LNCaP clone FGC (cell line): ENCODE data around the gene IGDCC3.

Source experiments
- DNase-seq: peaks from one replicate; pipeline ENCODE4 v3.0.0-alpha.2; 2011; ENCODE audit warnings: low read depth
- H3K4me3 ChIP-seq: 2 replicates; pipeline ENCODE4 v1.5.1; 2011; ENCODE audit warnings: mild to moderate bottlenecking, low read depth, low read length, control low read depth
- TF ChIP-seq, protein P1 (sequence below): IDR thresholded peaks from 2 replicates; pipeline ENCODE4 v1.5.1; 2012; ENCODE audit warnings: mild to moderate bottlenecking; ENCODE audit not compliant: control insufficient read depth, insufficient read depth; ENCODE audit errors: extremely low read depth

IGDCC3 gene

DNA sequence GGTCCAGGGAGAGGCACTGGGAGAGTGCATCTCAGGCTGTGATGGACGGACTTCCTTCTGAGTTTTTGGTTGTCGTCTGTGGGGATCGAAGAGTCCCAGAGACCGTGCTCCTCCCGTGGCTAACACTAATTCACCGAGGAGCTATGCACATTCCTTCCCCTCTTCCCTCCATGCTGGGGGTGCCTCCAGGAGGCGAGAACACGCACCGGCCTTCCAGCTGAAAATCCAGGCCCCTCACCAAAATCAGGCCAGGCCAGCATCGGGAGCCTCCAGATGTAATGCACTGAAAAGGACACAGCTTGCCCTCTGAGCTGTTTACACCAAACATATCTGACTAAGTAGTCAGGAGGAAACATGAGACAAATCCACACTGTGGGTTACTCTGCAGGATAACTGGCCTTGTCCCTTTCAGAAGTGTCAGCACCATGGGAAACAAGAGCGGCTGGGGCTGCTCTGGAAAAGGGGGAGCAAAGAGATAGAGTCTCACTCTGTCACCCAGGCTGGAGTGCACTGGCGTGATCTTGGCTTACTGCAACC, 67.9 kb downstream of the IGDCC3 start:
- H3K4me3 ChIP-seq = no peak overlapping the region
- TF ChIP-seq, protein P1, sequence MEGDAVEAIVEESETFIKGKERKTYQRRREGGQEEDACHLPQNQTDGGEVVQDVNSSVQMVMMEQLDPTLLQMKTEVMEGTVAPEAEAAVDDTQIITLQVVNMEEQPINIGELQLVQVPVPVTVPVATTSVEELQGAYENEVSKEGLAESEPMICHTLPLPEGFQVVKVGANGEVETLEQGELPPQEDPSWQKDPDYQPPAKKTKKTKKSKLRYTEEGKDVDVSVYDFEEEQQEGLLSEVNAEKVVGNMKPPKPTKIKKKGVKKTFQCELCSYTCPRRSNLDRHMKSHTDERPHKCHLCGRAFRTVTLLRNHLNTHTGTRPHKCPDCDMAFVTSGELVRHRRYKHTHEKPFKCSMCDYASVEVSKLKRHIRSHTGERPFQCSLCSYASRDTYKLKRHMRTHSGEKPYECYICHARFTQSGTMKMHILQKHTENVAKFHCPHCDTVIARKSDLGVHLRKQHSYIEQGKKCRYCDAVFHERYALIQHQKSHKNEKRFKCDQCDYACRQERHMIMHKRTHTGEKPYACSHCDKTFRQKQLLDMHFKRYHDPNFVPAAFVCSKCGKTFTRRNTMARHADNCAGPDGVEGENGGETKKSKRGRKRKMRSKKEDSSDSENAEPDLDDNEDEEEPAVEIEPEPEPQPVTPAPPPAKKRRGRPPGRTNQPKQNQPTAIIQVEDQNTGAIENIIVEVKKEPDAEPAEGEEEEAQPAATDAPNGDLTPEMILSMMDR = no peak
- no peak for DNase-seq

DNA sequence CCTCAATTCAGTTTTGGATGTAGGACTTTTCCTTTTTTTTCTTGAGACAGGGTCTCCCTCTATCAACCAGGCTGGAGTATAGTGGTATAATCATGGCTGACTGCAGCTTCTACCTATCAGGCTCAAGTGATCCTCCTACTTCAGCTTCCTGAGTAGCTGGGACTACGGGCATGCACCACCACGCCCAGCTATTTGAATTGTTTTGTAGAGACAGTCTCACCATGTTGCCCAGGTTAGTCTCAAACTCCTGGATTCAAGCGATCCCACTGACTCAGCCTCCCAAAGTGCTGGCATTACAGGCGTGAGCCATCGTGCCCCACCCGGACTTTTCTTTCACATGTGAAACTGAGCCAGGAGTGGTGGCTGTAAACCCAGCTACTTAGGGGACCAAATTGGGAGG, 69.8 kb downstream of the IGDCC3 start:
- TF ChIP-seq, protein P1 = no peak
- no peak overlapping the region for H3K4me3 ChIP-seq
- no peak for DNase-seq

DNA sequence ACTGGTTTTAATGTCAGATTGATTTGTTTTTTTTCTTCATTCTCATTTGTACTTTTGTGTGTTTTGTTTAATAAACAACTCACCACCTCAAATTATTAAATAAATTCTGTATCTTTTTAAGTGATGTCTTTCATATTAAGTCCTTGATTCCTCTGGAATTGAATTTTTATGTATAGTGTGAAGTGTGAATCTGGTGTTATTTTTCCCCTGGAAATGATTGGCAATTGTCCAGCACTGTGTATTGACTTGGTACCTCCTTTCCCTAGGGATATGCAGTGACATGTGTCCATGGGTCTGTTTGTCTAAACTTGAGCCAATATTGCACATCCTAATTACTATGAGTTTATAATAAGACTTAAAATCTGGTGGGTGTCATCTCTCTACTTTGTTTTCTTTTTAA, 71.3 kb downstream of the IGDCC3 start:
- no peak for DNase-seq
- no peak overlapping the region for H3K4me3 ChIP-seq
- TF ChIP-seq, protein P1 = no peak

DNA sequence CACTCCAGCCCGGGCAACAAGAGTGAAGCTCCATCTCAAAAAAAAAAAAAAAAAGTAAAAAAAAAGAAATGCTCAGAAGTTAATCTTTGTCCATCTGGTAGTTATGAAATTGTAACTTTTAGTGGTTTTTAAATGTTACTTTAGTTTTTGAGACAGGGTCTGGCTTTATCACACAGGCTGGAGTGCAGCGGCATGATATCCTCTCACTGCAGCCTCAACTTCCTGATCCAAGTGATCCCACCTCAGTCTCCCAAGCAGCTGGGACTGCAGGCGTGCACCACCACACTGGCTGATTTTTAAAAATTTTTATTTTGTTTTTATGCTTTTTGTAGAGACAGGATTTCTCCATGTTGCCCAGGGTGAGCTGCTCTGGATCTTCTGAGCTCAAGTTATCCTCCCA, 72.0 kb downstream of the IGDCC3 start:
- TF ChIP-seq, protein P1 = no peak
- no peak for DNase-seq
- H3K4me3 ChIP-seq = no peak overlapping the region

DNA sequence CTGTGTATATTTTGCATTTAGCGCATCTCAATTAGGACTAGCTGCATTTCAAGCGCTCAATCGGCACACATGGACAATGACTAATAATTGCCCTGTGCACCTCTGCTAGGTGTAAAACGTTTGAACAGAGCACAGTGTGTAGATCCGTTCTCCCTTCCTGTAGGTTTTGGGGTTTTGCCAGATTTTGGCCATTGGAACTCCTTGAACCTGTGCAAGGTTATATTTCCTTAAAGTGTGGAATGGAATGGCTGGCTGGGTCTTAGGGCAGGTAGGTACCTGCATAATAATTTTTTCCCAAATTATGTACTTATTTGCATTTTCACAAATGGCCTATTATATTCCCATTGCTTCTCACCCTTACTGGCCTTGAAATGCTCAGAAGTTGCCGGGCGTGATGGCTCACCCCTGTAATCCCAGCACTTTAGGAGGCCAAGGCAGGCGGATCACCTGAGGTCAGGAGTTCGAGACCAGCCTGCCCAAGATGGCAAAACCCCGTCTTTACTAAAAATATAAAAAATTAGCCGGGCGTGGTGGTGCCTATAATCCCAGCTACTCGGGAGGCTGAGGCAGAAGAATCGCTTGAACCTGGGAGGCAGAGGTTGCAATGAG, 72.5 kb downstream of the IGDCC3 start:
- no peak for DNase-seq
- TF ChIP-seq, protein P1 = no peak
- peak overlapping the region; percentile 40 for H3K4me3 ChIP-seq

DNA sequence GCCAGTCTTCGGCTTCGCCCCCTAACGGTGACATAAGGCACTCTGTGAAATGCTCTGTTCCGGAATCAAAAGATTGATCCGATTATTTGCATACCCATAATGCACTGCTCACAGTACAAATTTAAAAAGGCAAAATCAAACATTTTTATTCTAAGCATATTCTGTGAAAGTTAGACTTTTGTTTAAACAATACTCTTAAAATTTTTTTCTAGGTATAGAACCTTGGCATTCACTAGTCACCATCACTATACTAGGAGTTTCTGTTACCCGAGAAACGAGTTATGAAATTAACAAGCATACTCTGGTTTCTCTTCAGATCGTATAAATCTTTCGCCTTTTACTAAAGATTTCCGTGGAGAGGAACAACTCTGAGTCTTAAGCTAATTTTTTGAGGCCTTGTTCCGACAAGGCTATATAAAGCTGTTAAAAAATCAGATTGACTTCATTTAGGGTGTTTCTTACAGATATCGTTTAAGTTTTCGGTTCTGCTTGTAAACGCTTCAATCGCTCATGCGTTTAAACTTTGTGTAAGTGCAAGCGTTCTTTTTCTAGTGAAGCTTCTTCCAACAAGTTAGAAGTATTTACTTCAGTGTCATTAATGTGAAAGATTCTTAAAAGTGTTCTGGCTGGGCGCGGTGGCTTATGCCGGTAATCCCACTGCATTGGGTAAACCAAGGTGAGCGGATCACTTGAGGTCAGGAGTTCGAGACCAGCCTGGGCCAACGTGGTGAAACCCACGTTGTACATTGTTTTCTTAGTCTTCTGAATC, 73.2 kb downstream of the IGDCC3 start, which contains the start of gene RNU5B-1:
Gene RNU5B-1, plus strand, starts transcription at position 297 of the 769 bp plus-strand sequence.
- DNase-seq = peak; percentile 88
- peak within 1 kb of the TSS; percentile 54 for H3K4me3 ChIP-seq
- TF ChIP-seq, protein P1 = peak; percentile 82
